Kidney tubule cell (primary cell): ENCODE results near the gene TAMALIN.

Source experiments
- DNase-seq: peaks from one replicate; pipeline ENCODE4 v3.0.0-alpha.2; 2018; ENCODE audit warnings: low spot score

Gene TAMALIN

DNA sequence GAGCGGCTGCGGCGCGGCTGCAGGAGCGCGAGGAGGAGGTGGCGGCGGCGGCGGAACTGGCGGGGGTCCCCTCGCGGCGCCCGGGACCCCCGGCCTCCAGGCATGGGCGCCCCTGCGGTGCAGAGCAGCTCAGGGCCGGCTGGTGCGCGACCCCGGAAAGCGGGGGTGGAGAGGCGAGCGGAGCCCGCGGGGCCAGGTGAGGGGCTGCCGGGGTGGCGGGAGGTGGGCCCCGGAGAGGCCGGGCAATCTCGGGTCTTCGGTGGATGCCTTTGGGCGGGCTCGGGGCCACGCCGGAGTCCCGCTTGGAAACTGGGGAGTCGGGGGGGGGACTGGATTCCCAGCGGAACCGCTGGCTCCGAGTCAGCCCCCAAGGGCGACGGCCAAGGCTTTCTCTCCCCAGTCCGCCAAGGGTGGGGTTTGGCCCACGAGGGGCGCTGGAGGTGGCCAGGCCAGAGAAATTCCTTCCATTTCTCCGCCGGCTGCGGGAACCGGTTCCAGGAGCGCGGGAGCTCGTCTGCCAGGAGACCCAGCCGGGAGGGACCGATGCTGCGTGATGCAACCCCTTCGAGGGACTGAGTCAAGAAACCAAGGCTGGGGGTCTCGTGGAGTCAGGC is 30.6 kb downstream of the TAMALIN start:
- peak; percentile 27 for DNase-seq

DNA sequence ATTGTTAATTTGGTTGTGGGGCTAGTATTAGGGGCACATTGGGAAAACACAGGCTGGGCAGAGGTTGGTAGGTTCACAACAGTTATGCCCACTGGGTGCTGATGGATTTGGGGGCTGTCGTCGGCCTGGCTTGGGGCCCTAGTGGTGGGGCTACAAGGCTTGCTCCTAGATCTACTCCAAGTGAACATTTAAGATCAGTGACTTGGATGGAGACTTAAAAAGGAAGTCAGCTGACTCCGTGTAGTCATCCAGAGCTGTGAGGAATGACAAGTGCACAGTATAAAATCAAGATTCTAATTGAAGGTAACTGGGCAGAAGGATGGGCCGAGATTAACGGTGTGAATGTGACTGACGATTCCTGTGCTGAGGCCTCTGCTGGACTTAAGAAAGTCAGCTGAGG is 31.7 kb downstream of the TAMALIN start:
- DNase-seq: no peak

DNA sequence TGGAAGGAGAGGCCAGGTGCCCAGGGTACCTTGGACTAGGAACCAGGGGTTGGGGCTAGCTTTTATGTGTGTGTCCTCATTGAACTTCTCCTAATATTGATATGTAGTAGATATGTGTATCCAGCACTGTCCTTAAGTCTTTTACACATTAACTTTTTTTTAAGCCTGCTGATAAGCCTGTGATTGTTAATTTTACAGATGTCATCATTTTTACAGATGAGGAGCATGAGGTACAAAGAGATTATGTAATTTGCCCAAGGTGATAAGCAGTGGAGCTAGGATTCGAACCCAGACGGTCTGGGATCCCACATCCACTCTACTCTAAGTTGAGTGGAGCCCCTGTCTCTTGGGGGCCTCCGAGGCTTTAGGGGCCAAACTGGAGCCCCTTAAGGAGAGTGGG is 34.3 kb downstream of the TAMALIN start:
- DNase-seq: no peak

DNA sequence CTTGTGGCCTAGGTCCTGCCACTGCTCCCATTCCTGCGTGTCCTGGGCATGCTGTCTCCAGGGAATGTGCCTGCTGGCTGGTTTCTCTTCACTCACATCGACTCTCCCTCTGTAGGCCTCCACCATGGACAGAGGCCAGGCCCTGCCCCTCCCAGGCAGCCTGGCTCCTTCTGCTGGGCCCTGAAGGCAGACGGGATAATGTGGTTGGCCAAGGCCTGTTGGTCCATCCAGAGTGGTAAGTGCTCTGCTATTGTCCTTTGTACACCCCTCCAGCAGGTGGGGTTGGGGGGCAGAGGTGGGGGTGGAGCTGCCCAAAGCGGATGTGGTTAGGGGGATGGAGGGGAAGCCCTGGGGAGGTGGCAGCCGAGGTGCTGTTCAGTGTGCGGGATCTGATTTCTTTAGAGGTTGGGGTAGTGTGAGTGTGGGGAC is 35.0 kb downstream of the TAMALIN start:
- no peak for DNase-seq

DNA sequence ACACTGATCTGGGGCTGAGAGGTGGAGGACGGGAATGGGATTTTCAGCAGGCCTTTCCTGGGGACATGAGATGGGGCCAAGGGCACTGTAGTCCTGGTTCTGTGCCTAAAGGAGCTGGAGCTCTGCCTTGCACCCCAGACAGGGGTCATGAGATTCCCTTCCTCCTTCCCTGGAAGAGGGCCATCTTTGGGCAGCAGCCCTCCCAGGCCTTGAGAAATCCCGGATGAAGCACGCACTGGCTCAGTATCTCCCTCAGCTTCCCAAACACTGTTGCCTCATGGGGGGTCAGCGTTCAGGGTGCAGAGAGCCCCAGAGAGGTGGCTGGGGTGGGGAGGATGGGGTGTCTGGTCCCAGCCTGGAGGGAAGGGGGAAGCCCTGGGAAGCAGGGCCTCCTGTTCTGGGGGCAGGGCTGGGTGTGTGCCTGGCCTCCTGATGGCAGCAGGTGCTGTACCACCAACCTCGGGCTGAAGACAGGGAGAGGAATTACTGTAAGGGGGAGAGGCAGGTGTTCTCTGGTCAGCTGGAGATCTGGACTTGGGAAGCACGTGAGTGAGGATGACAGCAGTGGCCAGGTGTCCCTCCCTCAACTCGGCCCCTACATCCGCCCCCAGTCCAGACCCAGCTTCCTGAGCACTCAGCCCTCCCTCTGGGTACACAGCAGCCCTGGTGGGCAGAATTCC is 36.1 kb downstream of the TAMALIN start:
- no peak for DNase-seq

DNA sequence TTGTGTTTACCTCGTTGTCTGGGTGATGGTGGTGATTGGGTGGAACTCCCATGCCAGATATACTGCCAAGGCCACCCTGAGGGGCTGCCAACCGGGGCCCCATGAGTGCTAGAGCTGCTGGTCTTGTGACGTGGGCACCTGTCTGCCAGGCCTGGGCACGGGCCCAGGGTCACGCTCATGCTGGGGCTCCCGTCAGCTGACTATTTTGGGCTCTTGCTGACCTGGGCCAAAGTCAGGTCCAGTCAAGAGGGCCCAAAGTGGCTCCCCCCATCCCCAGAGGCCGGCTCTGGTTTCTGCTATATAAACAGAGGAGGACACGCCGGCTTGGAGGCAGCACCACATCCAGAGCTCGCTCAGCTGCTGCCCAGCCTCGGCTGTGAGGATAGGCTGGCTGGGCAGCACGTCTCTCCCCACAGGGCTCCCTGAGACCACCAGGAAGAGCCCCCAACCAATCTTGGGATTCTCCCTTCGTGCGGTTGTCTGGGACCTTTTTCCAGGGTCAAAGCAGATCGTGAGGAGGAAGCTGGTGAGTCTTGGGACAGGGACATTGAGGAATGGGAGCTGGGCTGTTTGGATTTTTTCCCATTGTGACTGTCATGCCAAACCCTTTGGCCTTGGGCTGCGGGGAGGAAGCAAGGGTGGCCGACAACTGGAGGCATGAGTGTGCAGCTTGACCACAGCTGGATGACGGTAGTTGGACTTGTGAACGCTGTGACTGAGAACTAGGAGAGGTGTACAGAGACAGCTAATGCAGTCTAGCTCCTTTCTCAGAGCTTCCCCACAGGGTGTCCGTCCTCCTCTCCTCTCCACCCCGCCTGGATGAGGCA is 36.9 kb downstream of the TAMALIN start:
- DNase-seq: no peak

DNA sequence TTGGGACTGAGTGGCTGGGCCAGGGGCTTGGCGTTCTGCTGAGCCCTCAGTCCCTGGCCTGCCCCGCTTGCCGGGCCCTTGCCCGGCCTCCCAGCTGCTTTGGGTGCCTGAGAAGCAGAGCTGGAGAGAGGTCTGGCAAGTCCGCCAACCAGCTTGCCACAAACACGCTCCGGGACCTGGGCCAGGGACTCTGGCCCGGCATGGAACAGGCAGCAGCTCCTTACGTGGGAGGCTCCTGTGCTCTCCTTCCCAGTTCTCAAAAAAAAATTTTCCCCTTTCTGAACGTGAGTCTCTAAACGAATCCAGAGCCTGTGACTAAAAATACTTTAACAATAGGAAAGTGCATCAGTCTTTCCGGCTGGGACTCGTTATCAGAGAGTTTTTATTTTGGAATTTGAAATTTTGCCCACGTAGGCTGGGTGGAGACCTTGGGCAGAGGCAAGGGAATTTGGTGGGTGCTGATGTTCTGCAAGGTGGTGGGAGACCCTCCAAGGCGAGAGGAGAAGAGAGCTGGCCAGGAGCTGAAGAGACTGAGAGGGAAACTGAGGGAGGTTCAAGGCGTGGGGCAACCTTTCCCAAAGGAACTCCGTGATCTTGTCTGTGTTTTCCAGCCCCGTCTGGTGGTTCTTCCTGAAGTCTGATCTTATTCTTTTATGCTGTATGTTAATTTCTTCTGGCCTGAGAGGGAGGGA is 37.7 kb downstream of the TAMALIN start:
- no peak for DNase-seq

DNA sequence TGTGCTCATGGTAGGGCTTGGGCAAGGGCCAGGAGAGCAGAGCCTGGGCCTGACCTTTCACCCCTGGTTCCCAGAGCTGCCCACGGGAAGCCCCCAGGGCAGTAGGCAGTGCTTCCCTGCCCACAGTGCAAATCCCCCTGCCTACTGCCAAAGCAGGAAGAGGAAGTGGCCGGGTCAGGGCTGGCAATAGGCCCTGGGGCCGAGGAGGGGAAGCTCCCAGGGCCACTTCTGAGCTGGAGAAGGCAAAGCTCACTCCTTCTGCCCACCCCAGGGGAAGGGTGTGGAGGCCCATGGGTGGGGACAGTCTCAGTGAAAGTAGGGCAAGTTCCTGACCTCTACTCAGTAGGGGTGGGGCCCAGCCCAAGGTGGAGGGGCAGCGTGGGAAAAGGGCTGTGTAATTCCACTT is 39.1 kb downstream of the TAMALIN start:
- no peak for DNase-seq

DNA sequence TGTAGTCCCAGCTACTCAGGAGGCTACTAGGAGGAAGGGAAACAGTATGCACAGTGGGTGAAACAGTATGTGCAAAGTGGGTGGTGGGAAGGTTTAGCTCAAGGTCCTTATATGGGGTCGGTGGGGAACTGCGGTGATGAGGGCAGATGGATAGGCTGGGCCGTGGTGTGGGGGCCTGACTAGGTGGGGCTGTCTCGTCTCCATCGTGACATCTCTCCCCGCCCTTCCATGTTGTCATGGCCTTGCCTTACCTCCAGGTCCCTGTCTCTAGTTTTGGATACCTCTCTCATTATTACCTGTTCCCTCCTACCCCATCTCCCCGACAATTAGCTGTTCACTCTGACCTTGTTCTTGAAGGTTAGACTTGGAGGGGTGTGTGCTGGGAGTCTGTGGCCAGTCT is 40.1 kb downstream of the TAMALIN start:
- DNase-seq: no peak

DNA sequence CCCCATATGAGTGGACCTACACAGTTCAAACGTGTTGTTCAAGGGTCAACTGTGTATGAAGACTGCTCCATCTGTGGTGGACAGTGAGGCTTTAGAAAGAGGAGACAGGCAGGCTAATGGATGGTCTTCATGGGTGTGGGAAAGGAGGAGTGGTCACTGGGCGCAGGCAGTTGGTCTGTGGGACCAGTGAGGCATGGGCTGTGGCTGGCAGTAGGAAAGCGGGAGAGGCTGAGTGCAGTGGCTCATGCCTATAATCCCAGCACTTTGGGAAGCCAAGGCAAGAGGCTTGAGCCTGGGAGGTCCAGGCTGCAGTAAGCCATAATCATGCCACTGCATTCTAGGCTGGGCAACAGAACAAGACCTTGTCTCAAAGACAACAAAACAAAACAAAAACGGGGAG is 42.5 kb downstream of the TAMALIN start:
- no peak for DNase-seq

DNA sequence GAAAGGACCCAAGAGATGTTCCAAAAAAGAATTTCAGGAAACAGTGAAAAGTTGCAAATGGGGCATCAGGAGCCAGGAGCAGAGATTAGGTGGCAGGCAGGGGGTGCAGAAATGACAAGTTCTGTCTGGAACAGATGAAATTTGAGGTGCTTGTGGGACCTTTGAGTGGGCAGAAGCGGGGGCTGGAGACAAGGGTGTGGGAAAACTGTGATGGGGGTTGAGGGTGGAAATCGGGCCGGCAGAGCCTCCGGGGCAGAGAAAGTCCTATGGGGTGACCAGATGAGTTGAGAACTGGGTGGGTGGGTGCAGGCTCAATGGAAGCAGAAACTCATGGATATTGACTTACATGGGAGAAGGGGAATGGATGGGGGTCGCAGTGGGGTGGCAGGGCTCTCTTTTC is 42.9 kb downstream of the TAMALIN start:
- no peak for DNase-seq

DNA sequence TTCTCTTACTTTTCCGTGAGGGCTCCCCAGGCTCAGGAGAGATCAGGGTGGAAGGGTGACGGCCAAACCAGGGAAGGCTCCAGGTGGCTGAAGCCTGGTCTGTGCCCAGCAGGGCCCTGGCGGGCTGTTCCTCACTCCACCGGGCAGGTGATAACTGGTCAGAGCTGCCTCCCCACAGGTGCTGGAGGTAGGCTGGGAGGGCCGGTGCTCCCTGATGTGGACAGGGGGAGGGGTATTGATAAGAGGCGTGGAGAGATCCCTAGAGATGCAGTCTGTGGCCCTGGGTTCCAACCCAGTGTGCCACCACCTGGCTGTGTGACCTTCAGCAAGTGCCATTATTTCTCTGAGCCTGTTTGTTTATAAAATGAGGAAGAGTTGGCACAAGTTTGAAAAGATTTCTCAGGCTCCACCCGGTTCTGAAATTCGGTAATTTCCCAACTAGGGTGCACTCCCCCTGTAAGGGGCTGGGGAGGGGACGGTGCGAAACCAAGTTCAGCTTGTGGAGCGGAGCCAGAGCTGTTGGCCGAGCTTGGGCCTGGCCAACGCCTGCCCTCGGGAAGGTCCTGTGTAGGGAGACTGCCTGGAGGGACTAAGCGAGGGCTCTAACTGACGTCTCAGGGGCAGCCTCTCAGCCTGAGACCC is 43.5 kb downstream of the TAMALIN start:
- DNase-seq: peak; percentile 11

DNA sequence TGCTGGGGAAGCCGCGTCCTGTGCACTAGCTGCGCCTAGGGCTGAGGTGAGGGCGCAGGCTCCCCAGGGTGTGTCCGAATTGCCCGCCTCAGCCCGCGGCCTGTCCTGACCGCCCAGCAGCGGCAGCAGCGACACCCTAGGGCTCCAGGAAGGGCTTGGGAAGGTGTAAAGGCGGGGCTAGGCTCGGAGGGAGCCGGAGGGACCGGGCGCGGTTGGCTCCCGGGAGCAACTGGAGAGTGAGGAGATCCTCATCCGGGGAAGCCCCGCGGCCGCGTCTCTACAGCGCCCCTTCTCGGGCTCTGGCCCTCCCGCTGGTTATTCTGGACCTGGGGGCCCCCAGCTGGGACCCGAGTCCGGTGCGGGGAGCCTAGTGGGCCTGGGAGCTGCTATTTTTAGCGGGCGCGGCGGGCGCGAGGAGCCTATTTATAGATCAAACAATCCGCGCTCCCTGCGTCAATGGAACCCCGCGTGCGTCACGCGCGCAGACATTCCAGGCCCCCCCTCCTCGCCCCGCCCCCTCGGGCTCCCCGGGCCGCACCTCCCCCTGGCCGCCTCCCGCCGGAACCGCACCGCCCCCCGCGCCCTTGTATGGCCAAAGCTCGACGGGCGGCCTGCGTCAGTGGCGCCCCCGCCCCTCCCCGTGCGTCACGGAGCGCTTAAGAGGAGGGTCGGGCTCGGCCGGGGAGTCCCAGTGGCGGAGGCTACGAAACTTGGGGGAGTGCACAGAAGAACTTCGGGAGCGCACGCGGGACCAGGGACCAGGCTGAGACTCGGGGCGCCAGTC is 44.2 kb downstream of the TAMALIN start, which contains the start of gene NR4A1:
TSS of gene NR4A1 (plus strand) at position 685 of the 784 bp plus-strand sequence. CDS start 2,887 bp downstream, outside the sequence.
- DNase-seq: peak; percentile 89

DNA sequence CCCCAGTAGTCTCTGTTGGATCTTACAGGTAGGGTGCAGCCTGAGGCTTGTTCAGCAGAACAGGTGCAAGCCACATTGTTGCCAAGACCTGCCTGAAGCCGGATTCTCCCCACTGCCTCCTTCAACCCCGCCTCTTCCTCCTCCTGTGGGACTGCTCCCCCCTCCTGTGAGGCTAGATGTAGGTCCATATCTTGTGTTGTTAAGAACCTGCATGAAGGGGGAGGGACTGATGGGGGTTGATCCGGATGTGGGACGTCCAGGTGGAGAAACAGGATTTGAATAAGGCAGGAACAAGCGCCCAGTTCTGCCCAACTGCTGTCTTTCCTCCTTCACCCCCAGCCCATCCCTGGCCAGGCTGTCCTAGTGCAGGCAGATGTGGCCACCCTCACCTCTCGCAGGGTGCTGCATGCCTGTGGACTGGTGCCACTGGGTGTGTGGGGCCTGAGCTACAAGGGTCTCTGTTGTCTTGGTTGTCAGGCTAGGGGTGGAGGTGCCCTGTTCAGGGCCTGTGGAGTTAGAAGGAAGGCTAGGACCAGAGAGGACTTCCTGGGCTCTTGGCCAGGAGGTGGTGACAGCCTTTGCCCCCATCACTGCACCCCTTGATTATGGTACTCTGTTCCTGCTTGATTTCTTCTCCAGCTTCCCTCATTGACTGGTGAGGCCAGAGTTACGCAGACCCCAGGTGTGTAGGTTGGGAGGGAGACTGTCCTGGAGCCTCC is 45.9 kb downstream of the TAMALIN start:
- peak; percentile 50 for DNase-seq

DNA sequence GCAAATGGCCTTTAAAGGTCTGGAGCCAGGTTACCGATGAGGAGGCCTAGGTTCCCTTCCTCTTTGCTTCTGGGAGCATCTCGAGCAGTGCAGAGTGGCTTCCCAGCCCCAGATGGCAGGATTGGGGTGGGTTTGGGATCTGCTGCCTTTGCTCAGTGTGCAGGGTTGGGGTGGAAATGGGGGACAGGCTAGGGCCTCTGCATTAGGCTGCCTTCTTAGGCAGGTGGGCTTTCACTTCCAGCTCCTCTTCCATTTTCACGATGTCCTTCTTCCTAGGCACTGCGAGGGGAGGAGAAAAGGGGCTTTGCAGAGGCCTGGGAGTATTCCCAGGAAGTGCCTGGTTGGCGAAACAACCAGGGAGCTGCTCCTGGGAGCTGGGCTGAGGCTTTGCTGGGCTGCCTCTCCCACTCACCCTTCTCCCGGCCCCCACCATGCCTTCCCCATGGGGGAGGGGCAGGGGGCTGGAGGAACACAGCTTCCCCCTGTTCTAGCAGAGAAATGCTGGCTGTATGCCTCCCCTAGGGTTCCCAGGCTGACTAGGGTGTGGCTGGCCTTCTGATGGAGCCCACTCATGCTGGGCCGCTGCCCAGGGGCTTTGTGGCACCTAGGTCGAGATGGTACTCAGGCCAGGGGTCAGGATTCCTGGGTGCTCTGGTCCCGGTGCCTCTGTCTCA is 46.9 kb downstream of the TAMALIN start:
- no peak for DNase-seq

DNA sequence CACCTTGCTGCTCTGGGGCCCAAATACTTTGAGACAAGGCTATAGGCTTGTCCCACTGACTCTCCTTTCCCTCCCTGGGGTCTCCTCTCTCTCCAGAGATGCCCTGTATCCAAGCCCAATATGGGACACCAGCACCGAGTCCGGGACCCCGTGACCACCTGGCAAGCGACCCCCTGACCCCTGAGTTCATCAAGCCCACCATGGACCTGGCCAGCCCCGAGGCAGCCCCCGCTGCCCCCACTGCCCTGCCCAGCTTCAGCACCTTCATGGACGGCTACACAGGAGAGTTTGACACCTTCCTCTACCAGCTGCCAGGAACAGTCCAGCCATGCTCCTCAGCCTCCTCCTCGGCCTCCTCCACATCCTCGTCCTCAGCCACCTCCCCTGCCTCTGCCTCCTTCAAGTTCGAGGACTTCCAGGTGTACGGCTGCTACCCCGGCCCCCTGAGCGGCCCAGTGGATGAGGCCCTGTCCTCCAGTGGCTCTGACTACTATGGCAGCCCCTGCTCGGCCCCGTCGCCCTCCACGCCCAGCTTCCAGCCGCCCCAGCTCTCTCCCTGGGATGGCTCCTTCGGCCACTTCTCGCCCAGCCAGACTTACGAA is 47.6 kb downstream of the TAMALIN start:
- no peak for DNase-seq

DNA sequence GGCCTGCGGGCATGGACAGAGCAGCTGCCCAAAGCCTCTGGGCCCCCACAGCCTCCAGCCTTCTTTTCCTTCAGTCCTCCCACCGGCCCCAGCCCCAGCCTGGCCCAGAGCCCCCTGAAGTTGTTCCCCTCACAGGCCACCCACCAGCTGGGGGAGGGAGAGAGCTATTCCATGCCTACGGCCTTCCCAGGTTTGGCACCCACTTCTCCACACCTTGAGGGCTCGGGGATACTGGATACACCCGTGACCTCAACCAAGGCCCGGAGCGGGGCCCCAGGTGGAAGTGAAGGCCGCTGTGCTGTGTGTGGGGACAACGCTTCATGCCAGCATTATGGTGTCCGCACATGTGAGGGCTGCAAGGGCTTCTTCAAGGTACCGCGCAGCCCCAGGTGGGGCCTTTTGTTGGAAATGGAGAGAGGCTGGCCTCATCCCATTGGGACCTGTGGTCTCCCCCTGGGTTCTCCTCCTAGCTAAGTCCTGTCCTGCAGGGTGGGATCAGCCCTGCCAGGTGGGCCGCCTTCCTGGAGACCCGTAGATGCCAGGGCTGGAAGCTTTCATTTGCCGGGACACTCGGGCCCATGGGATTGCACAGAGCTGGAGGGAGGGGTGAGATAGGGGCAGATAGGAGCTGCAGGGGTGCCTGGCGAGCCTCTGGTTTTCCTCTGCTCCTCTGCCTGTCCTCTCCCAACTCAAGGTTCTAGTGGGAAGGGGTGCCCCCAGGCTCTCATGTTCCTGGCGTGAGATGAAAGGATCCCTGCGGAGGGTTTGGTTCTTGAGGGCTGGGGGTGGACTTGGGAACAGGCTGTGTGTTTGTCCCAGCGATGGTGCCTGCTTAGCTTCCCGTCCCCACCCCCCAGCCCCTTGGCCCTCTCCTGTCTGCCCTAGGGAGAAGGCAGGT is 48.3 kb downstream of the TAMALIN start:
- no peak for DNase-seq
